Trophoblast cell (in vitro differentiated cells and primary cell): ENCODE data around the gene CEP162.
"Not testable (repeated sequence)": the region's sequence is repeated elsewhere in the genome, so short reads cannot be mapped to it uniquely, and the experiment has no call there.

Source experiments
- DNase-seq, 2 donors: peaks; one replicate each; pipeline ENCODE4 v3.0.0-alpha.2; 2016
- H2AFZ ChIP-seq: 2 replicates; pipeline ENCODE4 v1.6.1; 2013; ENCODE audit warnings: low read length, moderate library complexity, mild to moderate bottlenecking; ENCODE audit not compliant: insufficient read depth, poor library complexity
- H2AK5ac ChIP-seq: 2 replicates; pipeline ENCODE4 v1.6.1; 2013; ENCODE audit warnings: mild to moderate bottlenecking, low read length
- H2BK120ac ChIP-seq: 2 replicates; pipeline ENCODE4 v1.6.1; 2013; ENCODE audit warnings: low read length, mild to moderate bottlenecking, moderate library complexity; ENCODE audit not compliant: insufficient read depth, poor library complexity
- H2BK12ac ChIP-seq: 2 replicates; pipeline ENCODE4 v1.6.1; 2013; ENCODE audit warnings: mild to moderate bottlenecking, low read length, moderate library complexity
- H2BK5ac ChIP-seq: 2 replicates; pipeline ENCODE4 v1.6.1; 2013; ENCODE audit warnings: low read length, low read depth, moderate library complexity, mild to moderate bottlenecking; ENCODE audit not compliant: poor library complexity
- H3K14ac ChIP-seq: 2 replicates; pipeline ENCODE4 v1.6.1; 2013; ENCODE audit warnings: mild to moderate bottlenecking, low read length
- H3K18ac ChIP-seq: 2 replicates; pipeline ENCODE4 v1.6.1; 2013; ENCODE audit warnings: mild to moderate bottlenecking, low read length
- H3K23ac ChIP-seq: 2 replicates; pipeline ENCODE4 v1.6.1; 2013; ENCODE audit warnings: low read length
- H3K27ac ChIP-seq: 2 replicates; pipeline ENCODE4 v1.5.1; 2013; ENCODE audit warnings: low read depth, mild to moderate bottlenecking, inconsistent platforms, low read length, moderate library complexity
- H3K27me3 ChIP-seq: 2 replicates; pipeline ENCODE4 v1.6.1; 2013; ENCODE audit warnings: inconsistent platforms, mild to moderate bottlenecking, low read length, moderate library complexity; ENCODE audit not compliant: insufficient read depth
- H3K36me3 ChIP-seq, 2 experiments: 1 replicate in 1 of 2; 2 replicates in 1 of 2; pipeline ENCODE4 v1.6.1; 2013; ENCODE audit warnings: low read length in 2 of 2, mild to moderate bottlenecking in 2 of 2, moderate library complexity in 1 of 2; ENCODE audit not compliant: insufficient read depth in 2 of 2, control insufficient read depth in 1 of 2
- H3K4ac ChIP-seq: 2 replicates; pipeline ENCODE4 v1.6.1; 2013; ENCODE audit warnings: low read depth, mild to moderate bottlenecking, low read length, moderate library complexity
- H3K4me1 ChIP-seq, 2 experiments: 1 replicate in 1 of 2; 2 replicates in 1 of 2; pipeline ENCODE4 v1.6.1; 2013; ENCODE audit warnings: low read length in 2 of 2, mild to moderate bottlenecking in 2 of 2, moderate library complexity in 1 of 2; ENCODE audit not compliant: insufficient read depth in 2 of 2, control insufficient read depth in 1 of 2
- H3K4me2 ChIP-seq: 2 replicates; pipeline ENCODE4 v1.6.1; 2013; ENCODE audit warnings: inconsistent platforms, mild to moderate bottlenecking, low read length, moderate library complexity
- H3K4me3 ChIP-seq: 2 replicates; pipeline ENCODE4 v1.5.1; 2013; ENCODE audit warnings: mild to moderate bottlenecking, low read depth, low read length, inconsistent platforms
- H3K79me1 ChIP-seq: one replicate; pipeline ENCODE4 v1.6.1; 2013; ENCODE audit warnings: low read length
- H3K79me2 ChIP-seq: 2 replicates; pipeline ENCODE4 v1.6.1; 2013; ENCODE audit warnings: low read length, mild to moderate bottlenecking; ENCODE audit not compliant: control insufficient read depth, insufficient read depth, poor library complexity
- H3K9ac ChIP-seq: 2 replicates; pipeline ENCODE4 v1.6.1; 2013; ENCODE audit warnings: mild to moderate bottlenecking, low read length
- H3K9me3 ChIP-seq: 2 replicates; pipeline ENCODE4 v1.6.1; 2013; ENCODE audit warnings: low read depth, mild to moderate bottlenecking, control low read depth, inconsistent platforms, low read length; ENCODE audit not compliant: insufficient read depth
- H4K12ac ChIP-seq: 2 replicates; pipeline ENCODE4 v1.6.1; 2013; ENCODE audit warnings: low read depth, mild to moderate bottlenecking, low read length, moderate library complexity
- H4K8ac ChIP-seq: 2 replicates; pipeline ENCODE4 v1.6.1; 2013; ENCODE audit warnings: low read depth, mild to moderate bottlenecking, low read length, moderate library complexity
- H4K91ac ChIP-seq: one replicate; pipeline ENCODE4 v1.6.1; 2013; ENCODE audit warnings: low read depth, mild to moderate bottlenecking, low read length, moderate library complexity
- WGBS: extraction: QIAGEN DNeasy Blood & Tissue Kit; methylation state at CpG from one replicate; pipeline ENCODE4 v1.1.7; 2013; ENCODE audit warnings: missing lambda C conversion rate; ENCODE audit not compliant: insufficient read length, insufficient coverage; ENCODE audit errors: extremely low coverage; 5-methylcytosine and 5-hydroxymethylcytosine counted together

CEP162 gene

GRCh38 chr6:84114933-84115594 lies 112.4 kb downstream of the CEP162 start:
- H2BK120ac ChIP-seq, H3K18ac ChIP-seq, H3K79me1 ChIP-seq, H4K12ac ChIP-seq, H3K4me1 ChIP-seq, H2BK5ac ChIP-seq, H4K91ac ChIP-seq, DNase-seq, H4K8ac ChIP-seq, H3K27ac ChIP-seq, H2BK12ac ChIP-seq, H3K36me3 ChIP-seq, H3K27me3 ChIP-seq, H3K23ac ChIP-seq, H3K4me3 ChIP-seq, H3K4me2 ChIP-seq, H3K9me3 ChIP-seq, H3K14ac ChIP-seq, H3K9ac ChIP-seq, H3K4ac ChIP-seq, H3K79me2 ChIP-seq, H2AFZ ChIP-seq, H2AK5ac ChIP-seq: not testable (repeated sequence)
- no CpG with 5 or more reads among the region's 8 CpGs for WGBS

- H3K9ac ChIP-seq, H3K4me1 ChIP-seq, H3K4me3 ChIP-seq, H2AFZ ChIP-seq, H4K12ac ChIP-seq, H3K79me1 ChIP-seq, H3K4ac ChIP-seq, H2BK5ac ChIP-seq, H3K27ac ChIP-seq, H2AK5ac ChIP-seq, H3K23ac ChIP-seq, H3K14ac ChIP-seq, DNase-seq, H3K18ac ChIP-seq, H3K9me3 ChIP-seq, H2BK12ac ChIP-seq, H4K8ac ChIP-seq, H3K36me3 ChIP-seq, H3K27me3 ChIP-seq, H4K91ac ChIP-seq, H2BK120ac ChIP-seq, H3K4me2 ChIP-seq, H3K79me2 ChIP-seq: not testable (repeated sequence)
- WGBS = no CpG with 5 or more reads among the region's 1 CpG
Measured at GRCh38 chr6:84111351-84111750, 116.1 kb downstream of the CEP162 start.

- Histone ChIP-seq H3K4me2 (no peak overlapping the region), H3K23ac (no peak overlapping the region), H3K9me3 (peaks cover 2% of the 10 kb centered on the region), H4K8ac (no peak overlapping the region), H3K18ac (no peak overlapping the region), H3K27me3 (no peaks in the 10 kb centered on the region), H3K9ac (no peak overlapping the region), H3K27ac (no peak overlapping the region), H3K79me2 (no peaks in the 10 kb centered on the region), H3K4me3 (no peak overlapping the region), H3K36me3 (no peaks in the 10 kb centered on the region), H3K14ac (no peak overlapping the region), H2AK5ac (no peak overlapping the region), H2BK5ac (no peak overlapping the region), H4K91ac (no peak overlapping the region), H2AFZ (no peak overlapping the region), H3K4me1 (no peaks in the 10 kb centered on the region), H2BK12ac (no peak overlapping the region), H2BK120ac (no peak overlapping the region), H3K4ac (no peak overlapping the region), H4K12ac (no peak overlapping the region), H3K79me1 (no peaks in the 10 kb centered on the region)
- no peak for DNase-seq
Measured at GRCh38 chr6:84107495-84107894, 119.9 kb downstream of the CEP162 start.

- H3K9me3 ChIP-seq, H3K18ac ChIP-seq, H3K79me2 ChIP-seq, H3K4me1 ChIP-seq, H4K12ac ChIP-seq, H3K36me3 ChIP-seq, H3K27ac ChIP-seq, H2BK5ac ChIP-seq, H3K4me2 ChIP-seq, H3K9ac ChIP-seq, H3K27me3 ChIP-seq, H2AK5ac ChIP-seq, H3K4me3 ChIP-seq, H3K23ac ChIP-seq, H3K14ac ChIP-seq, H4K8ac ChIP-seq, H2BK12ac ChIP-seq, H2AFZ ChIP-seq, H3K4ac ChIP-seq, H2BK120ac ChIP-seq, H4K91ac ChIP-seq, H3K79me1 ChIP-seq: not testable (repeated sequence)
- DNase-seq = peak; percentile 3 to 22
- no CpG with 5 or more reads among the region's 3 CpGs for WGBS
Measured at GRCh38 chr6:84105215-84105924, 122.1 kb downstream of the CEP162 start.
